SK-N-SH treated with all-trans-retinoic acid at 6 μM for 48 hours (cell line): ENCODE results near the gene CYBA.

Source experiments
- ARNTL ChIP-seq: fragments of 450-650 bp; formaldehyde crosslinking; IDR thresholded peaks from 2 replicates; pipeline ENCODE4 v1.5.0; 2020; ENCODE audit warnings: low read depth, mild to moderate bottlenecking, moderate library complexity, borderline replicate concordance
- GLIS3 ChIP-seq: fragments of 250-450 bp; sonication (Bioruptor Pico); IDR thresholded peaks from 2 replicates; pipeline ENCODE4 v1.5.0; 2020; ENCODE audit warnings: mild to moderate bottlenecking, moderate library complexity
- ISL1 ChIP-seq: fragments of 250-450 bp; sonication (Bioruptor Pico); IDR thresholded peaks from 2 replicates; pipeline ENCODE4 v2.1.2; 2022; ENCODE audit warnings: mild to moderate bottlenecking, moderate library complexity
- PATZ1 ChIP-seq: fragments of 250-450 bp; sonication (Bioruptor Pico); IDR thresholded peaks from 2 replicates; pipeline ENCODE4 v1.8.0; 2020; ENCODE audit warnings: mild to moderate bottlenecking, moderate library complexity, borderline replicate concordance
- TCF4 ChIP-seq: fragments of 250-450 bp; sonication (Bioruptor Pico); IDR thresholded peaks from 2 replicates; pipeline ENCODE4 v1.8.0; 2021; ENCODE audit warnings: mild to moderate bottlenecking, moderate library complexity, borderline replicate concordance
- ZC3H10 ChIP-seq: fragments of 250-450 bp; sonication (Bioruptor Pico); IDR thresholded peaks from 2 replicates; pipeline ENCODE4 v1.5.1; 2021; ENCODE audit warnings: mild to moderate bottlenecking, moderate library complexity
- ZFP30 ChIP-seq: fragments of 450-650 bp; formaldehyde crosslinking; IDR thresholded peaks from 2 replicates; pipeline ENCODE4 v1.5.0; 2022; ENCODE audit warnings: mild to moderate bottlenecking, moderate library complexity

GRCh38 chr16:88622125-88622524 lies 28.7 kb downstream of the CYBA start:
- no peak for TF ChIP-seq ARNTL
- TF ChIP-seq PATZ1 (CRISPR knock-in tag) = no peak
- TF ChIP-seq GLIS3 (CRISPR knock-in tag) = no peak
- TF ChIP-seq ZFP30 (CRISPR knock-in tag) = no peak
- TF ChIP-seq ISL1 (CRISPR knock-in tag) = no peak
- no peak for TF ChIP-seq TCF4 (CRISPR knock-in tag)
- no peak for TF ChIP-seq ZC3H10 (CRISPR knock-in tag)
